Osteocyte (in vitro differentiated cells): ENCODE results near the gene EIF4E2. TPM values are rescaled to one million over a fixed set of nuclear protein-coding genes. Genes with fewer than 3 reads are reported as not detected.
A peak's percentile ranks its signal among the peaks of the same experiment; 100 is the strongest.

Source experiments
- DNase-seq: peaks from one replicate; pipeline ENCODE4 v3.0.0; 2021; ENCODE audit warnings: mixed read lengths; ENCODE audit not compliant: unreplicated experiment; ENCODE audit errors: extremely low spot score
- H3K27ac Mint-ChIP-seq: one replicate; pipeline ENCODE4 v1.8.0; 2021; ENCODE audit warnings: mild to moderate bottlenecking, mixed read lengths; ENCODE audit not compliant: unreplicated experiment
- H3K27me3 Mint-ChIP-seq: one replicate; pipeline ENCODE4 v1.8.0; 2021; ENCODE audit warnings: mixed read lengths; ENCODE audit not compliant: unreplicated experiment
- H3K36me3 Mint-ChIP-seq: one replicate; pipeline ENCODE4 v1.8.0; 2021; ENCODE audit warnings: mixed read lengths; ENCODE audit not compliant: unreplicated experiment
- H3K4me1 Mint-ChIP-seq: one replicate; pipeline ENCODE4 v1.8.0; 2021; ENCODE audit warnings: mixed read lengths; ENCODE audit not compliant: unreplicated experiment
- H3K4me3 Mint-ChIP-seq: one replicate; pipeline ENCODE4 v1.8.0; 2021; ENCODE audit warnings: mild to moderate bottlenecking, moderate library complexity, mixed read lengths; ENCODE audit not compliant: unreplicated experiment
- H3K9me3 Mint-ChIP-seq: one replicate; pipeline ENCODE4 v1.8.0; 2021; ENCODE audit warnings: mixed read lengths; ENCODE audit not compliant: unreplicated experiment
- total RNA-seq: library from RNA; stranded (reverse); gene quantifications from 2 replicates; pipeline ENCODE4 v1.2.1, GENCODE V29; 2021
- TF ChIP-seq, protein P1 (sequence below): fragments of 200-600 bp; sonication (generic); IDR thresholded peaks from 2 replicates; pipeline ENCODE4 v1.5.0; 2021; ENCODE audit warnings: antibody characterized with exemption, mild to moderate bottlenecking, moderate library complexity

Gene EIF4E2
- total RNA-seq, 1 donor from 2014 or later, result 90.5 TPM

DNA sequence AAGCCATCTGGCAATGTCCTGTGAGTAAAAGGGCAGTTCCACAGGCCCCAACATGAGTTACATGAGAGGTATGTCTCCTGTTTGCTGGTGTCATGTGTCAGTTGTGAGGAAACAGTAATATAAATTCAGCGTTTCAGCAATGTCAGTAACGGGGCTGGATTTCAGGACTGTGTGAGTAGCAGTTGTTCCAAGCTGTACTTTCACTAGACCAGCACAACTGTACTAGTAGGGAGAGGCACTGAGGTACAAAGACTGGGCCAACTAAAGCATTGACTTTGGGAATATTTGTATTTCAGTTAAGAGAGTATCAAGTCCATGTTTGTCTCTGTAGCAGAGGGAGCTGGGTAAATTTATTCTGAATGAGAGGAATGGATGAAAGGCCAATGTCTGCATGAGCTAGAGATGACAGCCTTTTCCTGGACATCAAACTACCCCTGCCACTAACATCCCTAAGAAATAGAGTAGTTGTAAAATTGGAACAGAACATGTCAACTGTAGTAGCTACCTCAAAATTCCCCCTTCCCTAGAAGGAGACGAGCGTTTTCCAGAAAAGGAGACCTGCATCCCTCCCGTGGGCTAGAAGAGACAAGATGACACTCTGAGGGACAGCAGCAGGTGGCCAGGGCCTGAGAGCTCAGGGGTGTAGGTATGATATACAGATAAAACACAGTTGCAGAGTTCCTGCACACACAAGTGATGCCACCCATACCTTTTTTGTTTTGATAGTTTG is 24.4 kb downstream of the EIF4E2 start:
- TF ChIP-seq, protein P1, sequence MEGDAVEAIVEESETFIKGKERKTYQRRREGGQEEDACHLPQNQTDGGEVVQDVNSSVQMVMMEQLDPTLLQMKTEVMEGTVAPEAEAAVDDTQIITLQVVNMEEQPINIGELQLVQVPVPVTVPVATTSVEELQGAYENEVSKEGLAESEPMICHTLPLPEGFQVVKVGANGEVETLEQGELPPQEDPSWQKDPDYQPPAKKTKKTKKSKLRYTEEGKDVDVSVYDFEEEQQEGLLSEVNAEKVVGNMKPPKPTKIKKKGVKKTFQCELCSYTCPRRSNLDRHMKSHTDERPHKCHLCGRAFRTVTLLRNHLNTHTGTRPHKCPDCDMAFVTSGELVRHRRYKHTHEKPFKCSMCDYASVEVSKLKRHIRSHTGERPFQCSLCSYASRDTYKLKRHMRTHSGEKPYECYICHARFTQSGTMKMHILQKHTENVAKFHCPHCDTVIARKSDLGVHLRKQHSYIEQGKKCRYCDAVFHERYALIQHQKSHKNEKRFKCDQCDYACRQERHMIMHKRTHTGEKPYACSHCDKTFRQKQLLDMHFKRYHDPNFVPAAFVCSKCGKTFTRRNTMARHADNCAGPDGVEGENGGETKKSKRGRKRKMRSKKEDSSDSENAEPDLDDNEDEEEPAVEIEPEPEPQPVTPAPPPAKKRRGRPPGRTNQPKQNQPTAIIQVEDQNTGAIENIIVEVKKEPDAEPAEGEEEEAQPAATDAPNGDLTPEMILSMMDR, result no peak
- H3K36me3 Mint-ChIP-seq, result peaks cover 26% of the 10 kb centered on the region
- H3K27ac Mint-ChIP-seq, result no peak overlapping the region
- no peak for DNase-seq
- H3K4me1 Mint-ChIP-seq, result peaks cover 24% of the 10 kb centered on the region
- H3K9me3 Mint-ChIP-seq, result no peaks in the 10 kb centered on the region
- H3K27me3 Mint-ChIP-seq, result no peaks in the 10 kb centered on the region
- H3K4me3 Mint-ChIP-seq, result no peak overlapping the region

DNA sequence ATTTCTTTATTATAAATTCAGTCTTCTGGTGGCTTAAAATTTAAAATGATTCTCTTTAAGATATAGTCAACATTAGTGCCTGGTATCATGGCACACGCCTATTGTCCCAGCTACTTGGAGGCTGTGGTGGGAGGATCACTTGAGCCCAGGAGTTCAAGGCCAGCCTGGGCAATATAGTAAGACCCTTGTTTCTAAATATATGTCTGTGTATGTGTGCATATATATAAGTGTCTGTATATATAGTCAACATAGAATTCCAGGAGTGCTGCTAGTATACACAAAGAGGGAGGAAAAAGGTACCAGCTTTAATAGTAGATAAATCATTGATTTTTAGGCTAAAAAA is 24.9 kb downstream of the EIF4E2 start:
- Mint-ChIP-seq H3K9me3 (no peaks in the 10 kb centered on the region), H3K36me3 (peaks cover 22% of the 10 kb centered on the region), H3K27ac (no peak overlapping the region), H3K4me1 (peaks cover 24% of the 10 kb centered on the region), H3K4me3 (no peak overlapping the region), H3K27me3 (no peaks in the 10 kb centered on the region)
- TF ChIP-seq, protein P1, result no peak
- no peak for DNase-seq

DNA sequence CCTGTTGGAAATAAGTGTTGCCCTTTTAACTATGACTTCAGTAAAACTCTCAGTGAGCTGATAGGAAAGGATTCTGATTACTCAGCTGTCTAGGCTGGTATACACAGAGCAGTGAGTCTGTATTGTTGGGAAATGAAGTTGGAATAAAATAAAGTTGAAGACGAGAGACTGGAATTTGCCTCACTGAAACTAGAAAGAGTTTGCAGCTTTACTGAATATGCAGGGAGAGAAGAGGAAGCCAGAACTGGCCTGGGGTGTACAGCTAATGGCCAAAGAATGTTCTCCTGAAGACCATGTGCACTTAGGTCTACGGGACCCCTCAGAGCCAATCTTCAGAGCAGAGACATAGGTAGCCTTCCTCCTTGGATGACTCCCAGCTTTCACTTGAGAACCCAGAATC is 26.5 kb downstream of the EIF4E2 start:
- Mint-ChIP-seq H3K36me3 (peaks cover 28% of the 10 kb centered on the region), H3K27ac (peak overlapping the region; percentile 31), H3K27me3 (no peaks in the 10 kb centered on the region), H3K4me1 (peaks cover 16% of the 10 kb centered on the region), H3K9me3 (no peaks in the 10 kb centered on the region), H3K4me3 (no peak overlapping the region)
- TF ChIP-seq, protein P1, result no peak
- DNase-seq, result no peak

DNA sequence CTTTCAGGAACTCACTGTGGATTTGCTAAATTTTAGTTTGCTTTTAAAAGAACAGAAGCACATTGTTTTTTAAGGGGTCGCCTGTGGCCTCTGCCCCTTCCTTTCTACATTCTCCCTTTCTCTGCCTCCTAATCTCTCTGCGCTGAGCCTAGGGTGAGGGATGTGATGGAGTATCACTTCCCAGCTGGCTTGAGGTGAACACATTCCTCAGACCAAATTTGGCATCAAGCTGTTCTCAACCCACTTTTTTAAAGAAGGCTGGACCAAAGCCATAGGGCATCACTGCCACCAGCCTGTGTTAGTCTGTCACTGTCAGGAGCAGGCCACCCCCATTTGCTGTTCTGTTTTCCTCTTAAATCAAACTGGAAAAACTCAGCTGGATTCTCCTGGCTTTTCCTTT is 27.4 kb downstream of the EIF4E2 start:
- no peaks in the 10 kb centered on the region for H3K27me3 Mint-ChIP-seq
- peaks cover 16% of the 10 kb centered on the region for H3K4me1 Mint-ChIP-seq
- peaks cover 31% of the 10 kb centered on the region for H3K36me3 Mint-ChIP-seq
- no peaks in the 10 kb centered on the region for H3K9me3 Mint-ChIP-seq
- TF ChIP-seq, protein P1, result no peak
- DNase-seq, result no peak
- no peak overlapping the region for H3K4me3 Mint-ChIP-seq
- no peak overlapping the region for H3K27ac Mint-ChIP-seq

DNA sequence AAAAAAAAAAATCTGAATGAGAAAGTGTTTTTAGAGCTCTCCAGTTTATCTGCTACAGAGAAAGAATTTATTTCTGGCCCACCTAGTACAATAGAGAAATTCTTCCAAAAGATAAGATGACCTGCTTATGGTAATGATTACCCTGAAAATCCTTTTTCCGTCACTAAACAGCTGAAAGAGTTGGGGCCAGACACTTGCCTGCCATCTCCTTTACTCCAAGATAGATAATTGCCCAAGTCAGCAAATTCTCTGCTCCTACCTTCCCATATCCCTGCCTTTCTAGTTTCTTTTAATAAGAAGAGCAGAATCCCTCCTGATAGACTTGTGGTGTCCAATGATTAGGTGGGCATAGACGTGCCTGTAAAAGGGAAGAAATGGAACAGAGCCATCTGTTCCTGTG is 28.1 kb downstream of the EIF4E2 start:
- Mint-ChIP-seq H3K36me3 (peaks cover 33% of the 10 kb centered on the region), H3K27me3 (no peaks in the 10 kb centered on the region)

More for the DNA sequence above, 28.1 kb downstream of the EIF4E2 start:
- no peak for DNase-seq
- Mint-ChIP-seq H3K4me3 (no peak overlapping the region), H3K9me3 (no peaks in the 10 kb centered on the region), H3K27ac (no peak overlapping the region), H3K4me1 (peaks cover 16% of the 10 kb centered on the region)
- TF ChIP-seq, protein P1, result no peak
